ENCODE measurements around the gene PHLDB2.

DNA sequence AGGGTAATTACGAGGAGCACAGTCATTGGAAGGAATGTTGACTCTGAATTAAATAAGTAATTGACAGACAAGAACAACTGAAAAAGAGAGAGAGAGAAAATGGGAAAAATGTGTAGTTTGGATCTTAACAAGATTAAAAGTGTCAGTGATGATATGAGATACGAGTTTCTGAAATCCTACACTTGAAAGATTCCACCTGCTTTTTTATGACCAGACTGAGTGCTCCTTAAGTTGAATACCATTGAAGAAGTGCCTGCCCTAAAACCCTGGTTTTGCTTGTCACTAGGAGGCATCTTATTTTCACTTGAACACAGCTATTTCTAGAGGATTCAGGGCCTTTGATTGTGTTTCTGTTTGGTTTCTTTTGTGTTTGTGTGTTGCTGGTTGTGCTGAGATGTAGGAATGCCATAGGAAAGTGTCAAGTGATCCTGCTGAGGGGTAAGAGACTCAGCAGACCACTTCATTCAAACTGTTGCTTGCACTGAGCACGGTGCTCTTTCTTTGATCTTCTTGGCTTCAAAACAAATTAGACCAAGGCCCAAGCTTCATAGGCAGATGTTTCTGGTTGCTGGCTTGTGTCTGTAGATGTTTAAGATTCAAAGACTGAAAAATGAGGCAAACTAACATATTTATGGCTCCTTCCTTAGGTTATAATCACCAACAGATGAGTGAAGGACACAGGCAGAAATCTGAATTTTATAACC is 102.5 kb downstream of the PHLDB2 start:
- TF ChIP-seq ESRRG (CRISPR knock-in tag; IDR thresholded peaks at IDR 0.05) (no peak), PPARA (CRISPR knock-in tag; IDR thresholded peaks at IDR 0.05; ENCODE audit: borderline replicate concordance) (no peak), RARB (CRISPR knock-in tag; IDR thresholded peaks at IDR 0.05) (no peak), OSR1 (CRISPR knock-in tag; IDR thresholded peaks at IDR 0.05) (no peak), ZFP3 (CRISPR knock-in tag; IDR thresholded peaks at IDR 0.05) (no peak)
- TF ChIP-seq, protein P1, sequence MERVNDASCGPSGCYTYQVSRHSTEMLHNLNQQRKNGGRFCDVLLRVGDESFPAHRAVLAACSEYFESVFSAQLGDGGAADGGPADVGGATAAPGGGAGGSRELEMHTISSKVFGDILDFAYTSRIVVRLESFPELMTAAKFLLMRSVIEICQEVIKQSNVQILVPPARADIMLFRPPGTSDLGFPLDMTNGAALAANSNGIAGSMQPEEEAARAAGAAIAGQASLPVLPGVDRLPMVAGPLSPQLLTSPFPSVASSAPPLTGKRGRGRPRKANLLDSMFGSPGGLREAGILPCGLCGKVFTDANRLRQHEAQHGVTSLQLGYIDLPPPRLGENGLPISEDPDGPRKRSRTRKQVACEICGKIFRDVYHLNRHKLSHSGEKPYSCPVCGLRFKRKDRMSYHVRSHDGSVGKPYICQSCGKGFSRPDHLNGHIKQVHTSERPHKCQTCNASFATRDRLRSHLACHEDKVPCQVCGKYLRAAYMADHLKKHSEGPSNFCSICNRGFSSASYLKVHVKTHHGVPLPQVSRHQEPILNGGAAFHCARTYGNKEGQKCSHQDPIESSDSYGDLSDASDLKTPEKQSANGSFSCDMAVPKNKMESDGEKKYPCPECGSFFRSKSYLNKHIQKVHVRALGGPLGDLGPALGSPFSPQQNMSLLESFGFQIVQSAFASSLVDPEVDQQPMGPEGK (CRISPR knock-in tag; IDR thresholded peaks at IDR 0.05; ENCODE audit: borderline replicate concordance): no peak
